ENCODE measurements around the gene TTYH3.
"Not testable (repeated sequence)": the region's sequence is repeated elsewhere in the genome, so short reads cannot be mapped to it uniquely, and the experiment has no call there.

TTYH3 gene

GRCh38 chr7:2607122-2607922 is 24.5 kb upstream of the TTYH3 start:
- H3K79me1 ChIP-seq (ENCODE audit: low read length), result no peaks in the 10 kb centered on the region

GRCh38 chr7:2607923-2608904 is 23.6 kb upstream of the TTYH3 start:
- no peak overlapping the region for H3K18ac ChIP-seq (ENCODE audit: low read length)
- H3K36me3 ChIP-seq (ENCODE audit: control insufficient read depth in 1 of 2, insufficient read depth in 2 of 2, low read length in 2 of 2), result peaks cover 7 to 13% of the 10 kb centered on the region in 2 experiments
- WGBS (ENCODE audit: extremely low coverage, insufficient coverage, insufficient read length), result no CpG with 5 or more reads among the region's 37 CpGs
- H3K14ac ChIP-seq (ENCODE audit: low read length), result no peak overlapping the region
- H3K79me1 ChIP-seq (ENCODE audit: low read length), result no peaks in the 10 kb centered on the region
- no peaks in the 10 kb centered on the region for H3K79me2 ChIP-seq (ENCODE audit: control insufficient read depth, insufficient read depth, low read length, poor library complexity)
- H4K12ac ChIP-seq (ENCODE audit: low read depth, low read length), result no peak overlapping the region
- no peak overlapping the region for H2BK120ac ChIP-seq (ENCODE audit: insufficient read depth, low read length, poor library complexity)
- no peak overlapping the region for H2AK5ac ChIP-seq (ENCODE audit: low read length)
- DNase-seq, result peak in 1 of 2 donors; percentile 8
- H3K27ac ChIP-seq (ENCODE audit: low read depth, low read length), result no peak overlapping the region
- no peaks in the 10 kb centered on the region for H3K9me3 ChIP-seq (ENCODE audit: insufficient read depth, low read depth, low read length)
- H2AFZ ChIP-seq (ENCODE audit: insufficient read depth, low read length, poor library complexity), result no peak overlapping the region
- H2BK12ac ChIP-seq (ENCODE audit: low read length), result peak overlapping the region; percentile 20
- H3K4ac ChIP-seq (ENCODE audit: low read depth, low read length), result no peak overlapping the region
- H2BK5ac ChIP-seq (ENCODE audit: low read depth, low read length, poor library complexity), result no peak overlapping the region
- H3K4me1 ChIP-seq (ENCODE audit: control insufficient read depth in 1 of 2, insufficient read depth in 2 of 2, low read length in 2 of 2), result peaks cover 4 to 8% of the 10 kb centered on the region in 2 experiments
- H3K23ac ChIP-seq (ENCODE audit: low read length), result no peak overlapping the region
- H3K4me3 ChIP-seq (ENCODE audit: low read depth, low read length), result no peak overlapping the region
- no peak overlapping the region for H3K4me2 ChIP-seq (ENCODE audit: low read length)
- H3K9ac ChIP-seq (ENCODE audit: low read length), result no peak overlapping the region
- no peaks in the 10 kb centered on the region for H3K27me3 ChIP-seq (ENCODE audit: insufficient read depth, low read length)
- H4K91ac ChIP-seq (ENCODE audit: low read depth, low read length), result no peak overlapping the region
- H4K8ac ChIP-seq (ENCODE audit: low read depth, low read length), result no peak overlapping the region

More at GRCh38 chr7:2607122-2607922, 24.5 kb upstream of the TTYH3 start:
- Histone ChIP-seq H3K4me1 (ENCODE audit: control insufficient read depth in 1 of 2, insufficient read depth in 2 of 2, low read length in 2 of 2) (peaks cover 4 to 8% of the 10 kb centered on the region in 2 experiments), H3K27ac (ENCODE audit: low read depth, low read length) (no peak overlapping the region), H4K8ac (ENCODE audit: low read depth, low read length) (no peak overlapping the region), H3K23ac (ENCODE audit: low read length) (no peak overlapping the region), H3K18ac (ENCODE audit: low read length) (no peak overlapping the region), H4K91ac (ENCODE audit: low read depth, low read length) (no peak overlapping the region), H2BK120ac (ENCODE audit: insufficient read depth, low read length, poor library complexity) (no peak overlapping the region), H2AK5ac (ENCODE audit: low read length) (no peak overlapping the region), H3K36me3 (ENCODE audit: control insufficient read depth in 1 of 2, insufficient read depth in 2 of 2, low read length in 2 of 2) (peaks cover 12 to 13% of the 10 kb centered on the region in 2 experiments), H2AFZ (ENCODE audit: insufficient read depth, low read length, poor library complexity) (no peak overlapping the region), H4K12ac (ENCODE audit: low read depth, low read length) (no peak overlapping the region), H3K4me3 (ENCODE audit: low read depth, low read length) (no peak overlapping the region), H3K79me2 (ENCODE audit: control insufficient read depth, insufficient read depth, low read length, poor library complexity) (no peaks in the 10 kb centered on the region), H3K9ac (ENCODE audit: low read length) (no peak overlapping the region), H3K14ac (ENCODE audit: low read length) (no peak overlapping the region), H3K4ac (ENCODE audit: low read depth, low read length) (no peak overlapping the region), H3K4me2 (ENCODE audit: low read length) (no peak overlapping the region), H3K27me3 (ENCODE audit: insufficient read depth, low read length) (no peaks in the 10 kb centered on the region), H2BK5ac (ENCODE audit: low read depth, low read length, poor library complexity) (no peak overlapping the region), H2BK12ac (ENCODE audit: low read length) (no peak overlapping the region), H3K9me3 (ENCODE audit: insufficient read depth, low read depth, low read length) (no peaks in the 10 kb centered on the region)
- DNase-seq, result no peak
- WGBS (ENCODE audit: extremely low coverage, insufficient coverage, insufficient read length), result no CpG with 5 or more reads among the region's 26 CpGs

- H3K4me2 ChIP-seq (ENCODE audit: low read length), result no peak overlapping the region
- H3K9ac ChIP-seq (ENCODE audit: low read length), result no peak overlapping the region
- no peak overlapping the region for H4K8ac ChIP-seq (ENCODE audit: low read depth, low read length)
- peaks cover 4 to 8% of the 10 kb centered on the region in 2 experiments for H3K4me1 ChIP-seq (ENCODE audit: control insufficient read depth in 1 of 2, insufficient read depth in 2 of 2, low read length in 2 of 2)
- H3K27me3 ChIP-seq (ENCODE audit: insufficient read depth, low read length), result no peaks in the 10 kb centered on the region
- no peaks in the 10 kb centered on the region for H3K79me2 ChIP-seq (ENCODE audit: control insufficient read depth, insufficient read depth, low read length, poor library complexity)
- no peak overlapping the region for H2BK5ac ChIP-seq (ENCODE audit: low read depth, low read length, poor library complexity)
- H3K9me3 ChIP-seq (ENCODE audit: insufficient read depth, low read depth, low read length), result no peaks in the 10 kb centered on the region
- H2BK120ac ChIP-seq (ENCODE audit: insufficient read depth, low read length, poor library complexity), result no peak overlapping the region
- H3K4me3 ChIP-seq (ENCODE audit: low read depth, low read length), result no peak overlapping the region
- no peak overlapping the region for H2BK12ac ChIP-seq (ENCODE audit: low read length)
- no peak overlapping the region for H4K12ac ChIP-seq (ENCODE audit: low read depth, low read length)
- H2AK5ac ChIP-seq (ENCODE audit: low read length), result no peak overlapping the region
- no peak overlapping the region for H2AFZ ChIP-seq (ENCODE audit: insufficient read depth, low read length, poor library complexity)
- no peak overlapping the region for H3K14ac ChIP-seq (ENCODE audit: low read length)
- H3K23ac ChIP-seq (ENCODE audit: low read length), result no peak overlapping the region
- no CpG with 5 or more reads among the region's 14 CpGs for WGBS (ENCODE audit: extremely low coverage, insufficient coverage, insufficient read length)
- H3K36me3 ChIP-seq (ENCODE audit: control insufficient read depth in 1 of 2, insufficient read depth in 2 of 2, low read length in 2 of 2), result peaks cover 7 to 13% of the 10 kb centered on the region in 2 experiments
- H3K27ac ChIP-seq (ENCODE audit: low read depth, low read length), result no peak overlapping the region
- no peak overlapping the region for H3K18ac ChIP-seq (ENCODE audit: low read length)
- peak; percentile 18 to 52 for DNase-seq
- H3K4ac ChIP-seq (ENCODE audit: low read depth, low read length), result no peak overlapping the region
- H3K79me1 ChIP-seq (ENCODE audit: low read length), result no peaks in the 10 kb centered on the region
- no peak overlapping the region for H4K91ac ChIP-seq (ENCODE audit: low read depth, low read length)
Observed at GRCh38 chr7:2608921-2609411, 22.8 kb upstream of the TTYH3 start.

GRCh38 chr7:2609646-2610045 is 22.1 kb upstream of the TTYH3 start:
- H3K14ac ChIP-seq (ENCODE audit: low read length); H2AFZ ChIP-seq (ENCODE audit: insufficient read depth, low read length, poor library complexity); H2BK12ac ChIP-seq (ENCODE audit: low read length); H3K4me1 ChIP-seq (ENCODE audit: control insufficient read depth in 1 of 2, insufficient read depth in 2 of 2, low read length in 2 of 2); H3K4me3 ChIP-seq (ENCODE audit: low read depth, low read length); DNase-seq; H3K9ac ChIP-seq (ENCODE audit: low read length); H3K18ac ChIP-seq (ENCODE audit: low read length); H4K8ac ChIP-seq (ENCODE audit: low read depth, low read length); H3K9me3 ChIP-seq (ENCODE audit: insufficient read depth, low read depth, low read length); H4K12ac ChIP-seq (ENCODE audit: low read depth, low read length); H3K27me3 ChIP-seq (ENCODE audit: insufficient read depth, low read length); H3K23ac ChIP-seq (ENCODE audit: low read length); H4K91ac ChIP-seq (ENCODE audit: low read depth, low read length); H3K27ac ChIP-seq (ENCODE audit: low read depth, low read length); H3K79me1 ChIP-seq (ENCODE audit: low read length); H3K4ac ChIP-seq (ENCODE audit: low read depth, low read length); H2AK5ac ChIP-seq (ENCODE audit: low read length); H2BK5ac ChIP-seq (ENCODE audit: low read depth, low read length, poor library complexity); H3K4me2 ChIP-seq (ENCODE audit: low read length); H2BK120ac ChIP-seq (ENCODE audit: insufficient read depth, low read length, poor library complexity); H3K79me2 ChIP-seq (ENCODE audit: control insufficient read depth, insufficient read depth, low read length, poor library complexity): not testable (repeated sequence)
- H3K36me3 ChIP-seq (ENCODE audit: control insufficient read depth in 1 of 2, insufficient read depth in 2 of 2, low read length in 2 of 2), result peaks cover 6 to 13% of the 10 kb centered on the region in 2 experiments
- WGBS (ENCODE audit: extremely low coverage, insufficient coverage, insufficient read length), result no CpG with 5 or more reads among the region's 6 CpGs
